Omental fat pad (tissue), 4 donors: ENCODE data around the gene ABCG5. TPM values are rescaled to one million over a fixed set of nuclear protein-coding genes. Genes with fewer than 3 reads are reported as not detected.

Source experiments
- ATAC-seq: fragments of 150-250 bp; one replicate; pipeline ENCODE4 v1.9.1; 2016; ENCODE audit warnings: mild to moderate bottlenecking, moderate library complexity; ENCODE audit not compliant: low FRiP score
- DNase-seq: peaks from one replicate; pipeline ENCODE4 v3.0.0-alpha.2; 2019; ENCODE audit warnings: low spot score
- CTCF ChIP-seq, 3 donors: fragments of 450-650 bp; IDR thresholded peaks; one replicate each; pipeline ENCODE4 v1.5.1; 2016 to 2017; ENCODE audit warnings: antibody characterized with exemption in 3 of 3, mild to moderate bottlenecking in 3 of 3, moderate library complexity in 2 of 3
- total RNA-seq, 4 donors: library from RNA; depleted of rRNA; stranded (reverse); fragments of >200 nt; gene quantifications; one replicate each; pipeline ENCODE4 v1.1.0, GENCODE V29; 2016

The ABCG5 gene
- total RNA-seq, 4 donors from 2014 or later = not detected

- DNase-seq = no peak
- no peak for ATAC-seq
- no peak for TF ChIP-seq CTCF (IDR thresholded peaks at IDR 0.05)
Observed at GRCh38 chr2:43879261-43879660, 40.6 kb upstream of the ABCG5 start.

GRCh38 chr2:43877782-43878464 is 39.3 kb upstream of the ABCG5 start:
- peak in 1 of 3 donors; percentile 40 for TF ChIP-seq CTCF (IDR thresholded peaks at IDR 0.05)
- DNase-seq (no peak), ATAC-seq (peak; percentile 67)

- no peak for TF ChIP-seq CTCF (IDR thresholded peaks at IDR 0.05)
- DNase-seq = no peak
- ATAC-seq = no peak
Observed at GRCh38 chr2:43874776-43875451, 36.3 kb upstream of the ABCG5 start.

GRCh38 chr2:43872151-43872550 is 33.5 kb upstream of the ABCG5 start:
- no peak for DNase-seq
- ATAC-seq = no peak
- TF ChIP-seq CTCF (IDR thresholded peaks at IDR 0.05) = no peak

GRCh38 chr2:43855292-43855691 is 16.7 kb upstream of the ABCG5 start:
- no peak for TF ChIP-seq CTCF (IDR thresholded peaks at IDR 0.05)
- DNase-seq (no peak), ATAC-seq (no peak)

GRCh38 chr2:43854671-43855070 is 16.0 kb upstream of the ABCG5 start:
- DNase-seq (no peak), ATAC-seq (no peak)
- no peak for TF ChIP-seq CTCF (IDR thresholded peaks at IDR 0.05)
